H54 (cell line): Measurements from ENCODE around the gene PANX2.
"Not testable (repeated sequence)": the region's sequence is repeated elsewhere in the genome, so short reads cannot be mapped to it uniquely, and the experiment has no call there.

Experiments used
- DNase-seq: peaks from one replicate; pipeline ENCODE4 v3.0.0; 2011; ENCODE audit warnings: low spot score, mixed read lengths; ENCODE audit not compliant: insufficient read length
- FAIRE-seq: peaks from 3 replicates; lab custom pipeline; 2011; peaks lifted over from hg19 to GRCh38; lab: Jason Lieb, UNC
- POLR2A ChIP-seq: IDR thresholded peaks from 2 replicates; pipeline ENCODE4 v1.6.1; 2011; ENCODE audit warnings: low read depth, mild to moderate bottlenecking, low read length

The PANX2 gene

GRCh38 chr22:50199251-50199721 is 28.8 kb downstream of the PANX2 start:
- DNase-seq (no peak), FAIRE-seq (no peak)
- TF ChIP-seq POLR2A, result no peak

DNA sequence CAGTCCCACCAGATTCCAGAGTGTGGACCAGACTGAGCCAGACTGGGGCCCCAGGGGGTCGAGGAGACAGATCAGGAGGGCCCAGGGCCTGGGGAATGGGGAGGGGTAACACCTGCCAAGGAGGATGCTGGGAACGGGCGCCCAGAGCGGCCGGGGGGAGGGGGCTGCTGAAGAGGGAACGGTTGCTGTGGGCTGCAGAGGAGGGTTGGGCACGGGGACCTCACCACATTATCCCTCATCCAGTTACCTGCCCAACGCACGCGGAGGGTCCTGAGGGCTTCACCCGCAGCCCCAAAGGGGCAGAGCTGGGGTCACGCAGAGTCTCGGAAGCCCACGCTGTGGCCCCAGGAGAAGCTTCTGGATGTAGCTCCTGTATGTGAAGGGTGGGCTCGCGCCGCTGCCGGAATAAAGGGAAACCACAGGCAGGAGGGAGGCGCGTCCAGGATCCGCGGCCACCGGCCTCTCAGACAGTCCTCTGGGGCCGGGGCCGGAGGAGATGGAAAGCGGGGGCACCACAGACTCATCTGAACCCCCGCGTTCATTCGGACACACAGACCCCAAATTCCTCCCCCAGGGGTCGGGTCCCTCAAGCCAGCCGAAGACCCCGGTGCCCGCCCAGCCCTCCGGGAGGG is 29.4 kb downstream of the PANX2 start:
- DNase-seq, result no peak
- no peak for TF ChIP-seq POLR2A
- FAIRE-seq, result no peak

GRCh38 chr22:50200461-50201190 is 30.1 kb downstream of the PANX2 start, which contains the start of gene SELENOO:
Gene SELENOO (plus strand): TSS chr22:50201011. CDS start chr22:50201037, 26 bp downstream.
- no peak for FAIRE-seq
- DNase-seq, result peak; percentile 97
- TF ChIP-seq POLR2A, result peak; percentile 50; the same call in 1 of the 2 replicates

DNA sequence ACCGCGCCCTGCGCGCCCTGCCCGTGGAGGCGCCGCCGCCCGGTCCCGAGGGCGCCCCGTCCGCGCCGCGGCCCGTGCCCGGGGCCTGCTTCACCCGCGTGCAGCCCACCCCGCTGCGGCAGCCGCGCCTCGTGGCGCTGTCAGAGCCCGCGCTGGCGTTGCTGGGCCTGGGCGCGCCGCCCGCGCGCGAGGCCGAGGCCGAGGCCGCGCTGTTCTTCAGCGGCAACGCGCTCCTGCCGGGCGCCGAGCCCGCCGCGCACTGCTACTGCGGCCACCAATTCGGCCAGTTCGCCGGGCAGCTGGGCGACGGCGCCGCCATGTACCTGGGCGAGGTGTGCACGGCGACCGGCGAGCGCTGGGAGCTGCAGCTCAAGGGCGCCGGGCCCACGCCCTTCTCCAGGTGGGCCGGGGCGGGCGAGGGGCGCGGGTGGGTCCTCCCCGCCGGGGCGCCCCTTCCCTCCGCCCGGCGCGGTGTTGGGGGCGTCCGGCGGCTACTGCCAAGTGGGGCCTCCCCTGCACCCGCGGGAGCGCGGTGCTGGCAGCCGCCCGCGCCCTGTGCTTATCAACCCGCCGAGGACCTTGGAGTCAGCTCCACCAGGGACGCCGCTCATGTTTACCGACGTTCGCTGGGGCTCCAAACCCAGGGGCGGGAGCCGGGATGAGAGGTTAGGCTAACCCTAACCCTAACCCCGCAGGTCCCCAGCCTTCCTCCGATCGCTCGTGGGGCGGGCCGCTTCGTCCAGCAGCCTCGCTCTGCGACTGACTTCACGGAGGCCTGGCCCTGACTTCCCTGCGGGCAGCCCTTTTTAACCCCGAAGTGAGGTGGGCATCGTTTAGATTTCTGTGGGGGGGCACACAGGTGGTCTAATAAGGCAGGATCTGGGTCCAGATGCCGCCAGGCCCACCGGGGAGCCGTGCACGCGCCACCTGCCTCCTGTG is 30.9 kb downstream of the PANX2 start:
- FAIRE-seq, result no peak
- TF ChIP-seq POLR2A, result no peak
- DNase-seq, result no peak

DNA sequence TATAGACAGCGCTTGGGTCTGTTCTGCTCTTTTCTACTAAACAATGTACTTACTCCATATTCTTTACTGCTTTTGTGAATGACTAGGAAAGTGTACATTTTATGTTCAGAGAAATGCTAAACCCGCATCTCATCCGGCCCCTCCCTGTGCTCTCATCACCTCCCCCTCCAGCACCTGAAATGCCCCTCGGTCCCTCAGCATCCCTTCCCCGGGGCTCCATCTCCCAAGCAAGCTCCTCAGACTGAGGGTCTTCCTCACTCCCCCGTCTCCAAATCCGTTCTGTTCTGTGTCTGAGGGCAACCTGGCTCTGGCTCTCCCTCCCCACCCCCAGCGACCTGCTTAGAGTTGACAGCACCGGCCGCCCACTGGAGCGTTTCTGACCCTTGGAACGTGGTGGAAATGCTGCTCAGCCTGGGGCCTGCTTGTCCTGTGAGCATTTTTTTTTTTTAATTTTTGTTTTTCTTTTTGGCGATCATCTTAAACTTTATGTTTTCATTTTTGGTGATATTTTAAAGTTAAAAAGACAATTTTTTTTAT is 31.7 kb downstream of the PANX2 start:
- TF ChIP-seq POLR2A, result no peak
- FAIRE-seq (no peak), DNase-seq (no peak)

DNA sequence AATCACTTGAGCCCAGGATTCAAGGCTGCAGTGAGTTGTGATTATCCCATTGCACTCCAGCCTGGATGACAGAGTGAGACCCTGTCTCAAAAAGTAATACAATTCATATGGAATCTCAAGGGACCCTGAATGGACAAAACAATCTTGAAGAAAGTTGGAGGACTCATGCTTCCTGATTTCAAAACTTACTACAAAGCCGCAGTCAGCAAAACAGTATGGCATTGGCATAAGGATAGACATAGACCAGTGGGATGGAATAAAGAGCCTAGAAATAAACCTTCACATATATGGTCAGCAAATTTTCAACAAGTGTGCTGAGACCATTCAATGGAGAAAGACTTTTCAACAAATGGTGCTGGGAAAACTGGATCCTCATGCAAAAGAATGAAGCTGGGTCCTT is 32.8 kb downstream of the PANX2 start:
- no peak for DNase-seq
- FAIRE-seq, result no peak
- TF ChIP-seq POLR2A, result no peak

- DNase-seq, result no peak
- no peak for TF ChIP-seq POLR2A
- no peak for FAIRE-seq
These were observed 34.0 kb downstream of the PANX2 start for GRCh38 chr22:50204571-50204970.

GRCh38 chr22:50204998-50205397 is 34.5 kb downstream of the PANX2 start:
- FAIRE-seq, DNase-seq: not testable (repeated sequence)

DNA sequence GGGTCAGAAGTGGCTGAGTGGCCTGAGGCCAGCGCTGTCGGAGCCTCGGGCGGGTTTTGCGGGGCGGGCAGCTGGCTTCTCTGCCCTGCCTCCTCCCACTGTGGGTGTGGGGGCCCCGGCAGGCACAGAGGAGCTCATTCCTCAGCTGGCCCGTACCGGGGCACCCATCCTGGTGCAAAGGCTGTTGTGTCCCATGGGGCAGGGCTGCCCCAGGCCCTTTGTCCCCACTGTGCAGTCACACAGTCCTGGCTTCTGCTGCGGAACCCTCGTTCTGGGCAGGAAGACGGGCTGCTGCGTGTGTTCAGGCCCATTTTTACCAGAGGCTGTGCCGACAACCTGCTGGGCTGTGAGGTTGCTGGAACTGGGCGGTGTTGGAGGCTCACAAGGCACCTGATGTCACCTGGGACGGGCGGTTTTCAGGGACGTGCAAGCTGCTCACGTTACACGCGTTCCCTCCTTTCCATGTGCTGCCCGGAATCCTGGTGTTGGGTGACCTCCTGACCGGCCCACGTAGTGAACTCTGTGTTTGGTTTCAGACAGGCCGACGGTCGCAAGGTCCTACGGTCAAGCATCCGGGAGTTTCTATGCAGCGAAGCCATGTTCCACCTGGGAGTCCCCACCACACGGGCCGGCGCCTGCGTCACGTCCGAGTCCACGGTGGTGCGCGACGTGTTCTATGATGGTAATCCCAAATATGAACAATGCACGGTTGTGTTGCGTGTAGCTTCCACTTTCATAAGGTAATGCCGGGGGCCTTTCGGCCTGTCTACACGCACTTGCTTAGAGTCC is 35.4 kb downstream of the PANX2 start:
- TF ChIP-seq POLR2A, result no peak
- DNase-seq (no peak), FAIRE-seq (no peak)

DNA sequence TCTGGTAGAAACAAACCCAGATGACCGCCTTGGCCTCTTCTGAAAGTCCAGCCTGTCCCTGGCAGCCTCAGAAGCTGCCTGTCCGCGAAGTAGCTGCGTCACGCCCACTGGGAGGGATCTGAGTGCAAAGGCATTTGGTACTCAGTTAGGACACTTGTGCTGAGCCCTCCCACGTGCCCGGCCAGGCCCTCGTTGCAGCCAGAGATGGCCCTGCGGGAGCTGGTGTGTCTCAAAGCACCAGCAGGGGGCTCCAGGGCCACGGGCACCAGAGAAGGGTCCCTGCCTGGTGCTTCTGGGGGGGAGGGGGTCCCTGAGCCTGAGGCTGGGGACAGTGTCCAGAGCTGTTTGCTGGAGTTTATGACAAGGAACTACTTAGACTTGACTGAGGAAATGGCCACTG is 36.1 kb downstream of the PANX2 start:
- TF ChIP-seq POLR2A, result no peak
- FAIRE-seq (no peak), DNase-seq (no peak)

DNA sequence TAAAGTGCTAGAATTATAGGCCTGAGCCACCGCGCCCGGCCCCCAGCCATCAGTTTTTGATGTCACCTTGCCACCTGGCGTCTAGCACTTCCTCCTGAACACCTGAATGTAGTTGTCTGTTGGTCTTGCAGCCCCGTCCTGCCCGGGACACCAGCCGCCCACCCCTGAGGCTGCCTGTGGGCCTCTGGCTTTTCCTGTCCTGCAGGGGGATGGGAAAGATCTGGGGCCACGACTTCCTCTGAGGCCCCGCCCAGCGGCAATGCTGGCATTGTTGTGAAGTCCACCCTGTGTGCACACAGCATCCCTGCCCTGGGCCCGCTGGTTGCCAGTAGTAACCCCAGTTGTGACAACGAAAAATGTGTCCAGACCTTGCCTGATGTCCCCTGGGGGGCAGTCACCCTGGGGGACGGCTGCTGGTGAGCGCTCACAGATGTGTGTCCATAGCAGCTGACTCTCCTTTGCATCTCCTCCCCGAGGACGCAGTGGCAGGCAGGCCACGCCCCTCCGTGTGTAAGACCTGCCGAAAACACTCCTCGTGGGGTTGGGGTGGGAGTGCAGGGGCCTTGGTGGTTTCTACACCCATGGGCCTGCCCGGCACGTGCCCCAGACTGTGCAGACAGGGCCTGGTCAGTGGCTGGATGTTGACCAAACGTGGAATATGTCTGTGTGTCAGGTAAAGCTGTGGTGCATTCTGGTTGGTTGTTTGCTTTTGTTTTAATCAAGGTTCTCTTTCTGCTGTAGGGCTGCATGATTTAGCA is 37.0 kb downstream of the PANX2 start:
- no peak for DNase-seq
- FAIRE-seq, result no peak
- TF ChIP-seq POLR2A, result no peak

- no peak for DNase-seq
- FAIRE-seq, result no peak
- no peak for TF ChIP-seq POLR2A
These were observed 38.0 kb downstream of the PANX2 start for GRCh38 chr22:50208430-50208938.
